Hippocampal formation (tissue), 2 donors: Measurements from ENCODE around the gene PLD4.
"Not testable (repeated sequence)": the region's sequence is repeated elsewhere in the genome, so short reads cannot be mapped to it uniquely, and the experiment has no call there.

ENCODE experiments used
- DNase-seq, 2 donors: peaks; one replicate each; lab custom pipeline; 2025; lab: John Stamatoyannopoulos, UW

Gene PLD4

DNA sequence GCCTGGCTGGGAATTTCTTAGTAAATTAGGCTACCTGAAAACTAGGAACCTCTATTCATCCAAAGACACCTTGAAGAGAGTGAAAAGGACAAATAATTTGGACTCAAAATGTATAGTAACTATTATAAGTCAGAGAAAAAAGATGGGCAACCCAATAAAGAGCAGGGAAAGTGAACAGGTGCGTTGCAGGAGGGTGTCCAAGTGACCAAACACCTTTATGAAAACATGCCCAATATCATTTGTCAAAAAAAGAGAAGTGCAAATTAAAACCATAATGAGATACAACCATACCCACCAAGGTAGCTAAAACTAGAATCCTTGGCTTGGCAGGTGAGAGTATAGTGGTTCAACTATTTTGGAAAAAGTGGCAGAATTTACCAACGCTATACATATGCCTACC, 24.9 kb upstream of the PLD4 start:
- no peak for DNase-seq

DNA sequence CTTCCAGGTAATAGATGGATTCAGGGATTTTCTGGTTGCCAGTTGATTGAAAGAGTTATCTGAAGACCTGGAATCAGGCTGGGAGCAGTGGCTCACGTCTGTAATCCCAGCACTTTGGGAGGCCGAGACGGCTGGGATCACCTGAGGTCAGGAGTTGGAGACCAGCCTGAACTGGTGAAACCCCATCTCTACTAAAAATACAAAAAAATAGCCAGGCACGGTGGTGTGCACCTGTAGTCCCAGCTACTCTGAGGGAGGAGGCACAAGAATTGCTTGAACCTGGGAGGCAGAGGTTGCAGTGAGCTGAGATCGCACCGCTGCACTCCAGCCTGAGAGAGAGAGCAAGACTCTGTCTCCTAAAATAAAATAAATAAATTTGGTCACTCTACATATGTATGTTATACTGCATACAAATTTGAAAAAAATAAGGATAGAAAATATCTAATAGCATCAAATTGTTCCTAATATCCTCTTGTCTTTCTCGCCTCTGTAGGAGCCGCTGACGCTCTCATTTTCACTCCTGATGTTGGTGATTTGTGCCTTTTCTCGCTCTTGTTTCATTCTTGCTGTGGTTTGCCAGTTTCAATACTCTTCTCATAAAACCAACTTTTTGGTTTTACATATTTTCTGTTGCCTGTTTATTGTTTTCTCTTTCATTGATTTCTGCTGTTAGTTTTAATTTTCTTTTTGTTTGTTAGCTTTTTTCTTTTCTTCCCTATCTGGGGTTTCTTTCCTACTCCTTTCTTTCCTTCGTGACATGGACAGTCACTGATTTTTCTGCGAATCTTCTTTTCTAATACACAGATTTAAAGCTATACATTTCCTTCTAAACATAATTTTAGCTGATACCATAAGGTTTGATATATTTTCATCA, 23.8 kb upstream of the PLD4 start:
- DNase-seq, result no peak

DNA sequence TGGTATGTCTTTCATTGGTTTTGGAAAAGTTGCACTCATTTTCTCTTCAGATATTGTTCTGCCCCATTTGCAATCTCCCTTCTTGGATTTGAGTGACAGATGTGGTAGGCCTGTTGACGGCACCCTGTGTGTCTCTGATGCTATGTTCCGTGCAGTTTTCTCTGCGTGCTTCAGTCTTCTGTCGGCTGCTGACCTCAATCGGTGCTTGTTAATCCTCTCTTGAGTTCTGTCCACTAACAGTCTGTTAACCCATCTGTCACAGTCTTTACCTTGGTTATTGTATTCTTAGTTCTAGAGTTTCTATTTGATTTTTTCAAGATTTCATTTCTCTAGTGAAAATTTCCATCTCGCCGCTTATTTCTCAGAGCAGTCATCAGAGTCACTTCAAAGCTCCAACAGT, 20.7 kb upstream of the PLD4 start:
- no peak for DNase-seq

DNA sequence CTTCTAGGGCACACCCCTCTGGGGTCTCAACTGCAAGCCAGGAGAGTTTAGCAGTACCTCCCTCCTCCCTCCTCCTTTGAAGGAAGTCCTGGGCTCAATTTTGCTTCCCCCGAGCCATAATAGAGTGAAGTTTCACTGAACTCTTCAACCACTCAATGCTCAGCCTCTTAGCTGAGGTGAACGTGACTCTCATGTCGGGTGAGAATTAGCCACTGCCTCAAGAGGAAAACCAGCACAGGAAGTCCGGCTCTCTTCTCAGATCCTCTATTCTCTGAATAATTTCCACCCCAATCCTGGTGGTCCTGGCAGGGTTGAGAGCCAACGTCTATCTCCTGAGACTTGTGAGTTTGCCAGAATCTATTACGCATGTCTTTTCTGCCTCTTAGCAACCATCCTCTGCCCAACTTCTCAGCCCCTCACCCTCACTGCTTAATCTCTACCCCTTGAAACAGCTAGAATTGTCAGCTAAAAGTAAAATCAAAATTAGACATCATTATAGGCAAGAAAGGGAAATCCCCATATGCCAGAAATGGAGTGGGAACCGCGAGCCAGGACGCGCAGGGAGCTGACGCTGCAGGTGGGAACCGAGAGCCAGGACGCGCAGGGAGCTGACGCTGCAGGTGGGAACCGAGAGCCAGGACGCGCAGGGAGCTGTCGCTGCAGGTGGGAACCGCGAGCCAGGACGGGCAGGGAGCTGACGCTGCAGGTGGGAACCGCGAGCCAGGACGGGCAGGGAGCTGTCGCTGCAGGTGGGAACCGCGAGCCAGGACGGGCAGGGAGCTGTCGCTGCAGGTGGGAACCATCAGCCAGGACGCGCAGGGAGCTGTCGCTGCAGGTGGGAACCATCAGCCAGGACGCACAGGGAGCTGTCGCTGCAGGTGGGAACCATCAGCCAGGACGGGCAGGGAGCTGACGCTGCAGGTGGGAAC, 19.8 kb upstream of the PLD4 start:
- DNase-seq, result not testable (repeated sequence)

DNA sequence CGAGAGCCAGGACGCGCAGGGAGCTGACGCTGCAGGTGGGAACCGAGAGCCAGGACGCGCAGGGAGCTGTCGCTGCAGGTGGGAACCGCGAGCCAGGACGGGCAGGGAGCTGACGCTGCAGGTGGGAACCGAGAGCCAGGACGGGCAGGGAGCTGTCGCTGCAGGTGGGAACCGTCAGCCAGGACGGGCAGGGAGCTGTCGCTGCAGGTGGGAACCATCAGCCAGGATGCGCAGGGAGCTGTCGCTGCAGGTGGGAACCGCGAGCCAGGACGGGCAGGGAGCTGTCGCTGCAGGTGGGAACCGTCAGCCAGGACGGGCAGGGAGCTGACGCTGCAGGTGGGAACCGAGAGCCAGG, 19.1 kb upstream of the PLD4 start:
- DNase-seq, result not testable (repeated sequence)

DNA sequence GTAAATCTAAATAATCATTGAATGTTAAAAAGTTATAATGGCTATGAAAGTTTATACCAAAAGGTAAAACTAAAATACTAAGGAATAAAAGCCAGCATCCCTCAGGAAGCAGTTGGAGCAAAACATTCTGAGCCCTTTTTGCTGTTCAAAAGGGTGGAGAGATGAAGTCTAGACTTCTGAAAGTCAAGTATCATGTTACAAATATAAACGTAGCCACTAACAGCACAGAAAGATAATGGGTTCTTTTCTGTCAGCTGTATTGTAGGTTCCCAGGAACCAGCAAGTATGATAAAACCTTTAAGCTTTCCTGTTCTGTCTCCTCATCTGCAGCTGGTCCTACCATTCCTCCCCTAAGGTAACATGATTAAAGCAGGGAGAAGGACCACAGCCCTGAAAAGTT, 16.4 kb upstream of the PLD4 start:
- DNase-seq, result no peak

DNA sequence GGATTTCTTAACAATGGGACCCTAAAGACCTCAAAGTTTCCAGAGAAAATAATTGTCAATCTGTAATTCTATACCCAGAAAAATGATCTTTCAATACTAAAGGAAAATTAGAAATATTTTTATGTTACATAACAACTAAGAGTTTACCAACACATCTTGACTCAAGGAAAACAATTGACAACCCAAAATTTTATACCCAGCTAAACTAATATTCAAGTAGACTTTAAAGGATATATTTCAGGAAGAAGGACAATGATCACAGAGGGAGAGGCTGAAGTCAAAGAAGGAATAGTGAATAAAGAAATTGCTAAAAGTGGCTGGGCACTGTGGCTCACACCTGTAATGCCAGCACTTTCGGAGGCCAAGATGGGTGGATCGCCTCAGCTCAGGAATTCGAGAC, 12.6 kb upstream of the PLD4 start:
- no peak for DNase-seq

DNA sequence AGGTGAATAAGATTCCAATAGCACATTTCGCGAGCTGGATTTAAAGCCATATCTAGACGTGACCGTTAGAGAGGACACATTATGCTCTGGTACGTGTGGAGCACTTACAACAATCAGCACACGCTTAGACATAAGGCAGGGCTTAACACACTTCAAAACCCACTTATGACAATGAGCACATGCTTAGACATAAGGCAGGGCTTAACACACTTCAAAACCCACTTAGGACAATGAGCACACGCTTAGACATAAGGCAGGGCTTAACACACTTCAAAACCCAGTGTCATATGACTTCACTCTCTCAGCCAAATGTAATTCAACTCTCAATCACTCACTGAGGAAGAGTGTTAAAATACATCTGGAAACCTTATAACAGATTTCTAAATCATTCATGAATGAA, 11.2 kb upstream of the PLD4 start:
- no peak for DNase-seq

DNA sequence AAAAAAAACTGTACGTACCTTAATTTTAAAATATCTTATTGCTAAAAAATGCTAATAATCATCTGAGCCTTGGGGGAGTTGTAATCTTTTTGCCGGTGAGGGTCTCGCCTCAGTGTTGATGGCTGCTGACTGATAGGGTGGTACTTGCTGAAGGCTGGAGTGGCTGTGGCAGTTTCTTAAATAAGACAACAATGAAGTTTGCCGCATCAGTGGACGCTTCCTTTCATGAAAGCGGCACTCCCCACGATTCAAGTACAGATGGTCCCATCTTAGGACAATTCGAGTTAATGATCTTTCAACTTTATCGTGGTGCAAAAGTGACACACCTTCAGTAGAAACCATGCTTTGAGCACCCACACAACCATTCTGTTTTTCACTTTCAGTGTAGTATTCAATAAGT, 7.6 kb upstream of the PLD4 start:
- DNase-seq, result no peak

DNA sequence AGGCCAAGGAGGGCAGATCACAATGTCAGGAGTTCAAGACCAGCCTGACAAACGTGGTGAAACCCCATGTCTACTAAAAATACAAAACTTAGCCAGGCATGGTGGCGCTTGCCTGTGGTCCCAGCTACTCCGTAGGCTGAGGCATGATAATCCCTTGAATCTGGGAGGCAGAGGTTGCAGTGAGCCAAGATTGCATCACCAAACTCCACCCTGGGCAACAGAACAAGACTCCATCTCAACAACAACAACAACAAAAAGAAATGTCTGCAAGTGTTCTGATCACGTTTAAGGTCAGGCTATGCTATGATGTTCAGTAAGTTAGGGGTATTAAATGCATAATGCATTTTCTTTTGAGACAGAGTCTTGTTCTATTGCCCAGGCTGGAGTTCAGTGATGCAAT, 6.7 kb upstream of the PLD4 start:
- no peak for DNase-seq

DNA sequence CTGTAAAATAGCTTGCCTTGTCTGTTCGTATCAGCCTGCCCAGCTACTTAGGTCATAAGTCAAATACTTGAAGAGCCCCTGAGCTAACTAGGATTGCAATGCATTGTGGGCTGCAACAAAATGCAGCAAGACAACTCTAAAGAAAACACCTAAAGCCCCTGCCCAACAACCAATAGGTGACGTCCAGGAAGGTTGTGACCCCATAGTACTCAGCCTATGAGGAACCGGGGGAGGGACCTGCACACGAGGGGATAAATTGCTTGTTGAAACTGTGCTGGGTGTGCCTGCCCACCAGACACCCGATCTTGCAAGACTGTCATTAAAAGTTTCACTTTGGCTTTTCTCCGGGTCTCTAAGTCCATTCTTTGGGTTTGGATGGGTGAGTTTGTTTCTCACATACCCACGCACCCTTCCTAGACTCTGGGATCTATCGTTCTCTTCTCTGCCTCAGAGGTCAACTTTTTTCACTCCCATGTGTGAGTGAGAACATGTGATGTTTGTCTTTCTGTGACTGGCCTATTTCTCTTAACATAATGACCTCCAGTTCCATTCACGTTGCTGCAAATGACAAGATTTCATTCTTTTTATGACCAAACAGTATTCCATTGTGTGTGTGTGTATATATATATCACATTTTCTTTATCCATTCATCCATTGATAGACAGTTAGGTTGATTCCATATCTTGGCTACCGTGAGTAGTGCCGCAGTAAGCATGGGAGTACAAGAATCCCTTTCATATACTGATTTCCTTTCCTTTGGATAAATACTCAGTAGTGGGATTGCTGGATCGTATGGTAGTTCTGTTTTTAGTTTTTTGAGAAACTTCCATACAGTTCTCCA, 5.3 kb upstream of the PLD4 start:
- not testable (repeated sequence) for DNase-seq

DNA sequence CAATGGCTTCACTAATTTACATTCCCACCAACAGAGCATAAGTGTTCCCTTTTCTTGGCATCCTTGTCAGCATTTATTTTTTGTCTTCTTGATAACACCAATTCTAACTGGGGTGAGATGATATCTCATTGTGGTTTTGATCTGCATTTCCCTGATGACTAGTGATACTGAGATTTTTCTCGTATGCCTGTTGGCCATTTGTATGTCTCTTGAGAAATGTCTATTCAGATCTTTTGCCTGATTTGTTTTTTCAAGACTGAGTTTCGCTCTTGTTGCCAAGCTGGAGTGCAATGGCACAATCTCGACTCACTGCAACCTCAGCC, 4.7 kb upstream of the PLD4 start:
- DNase-seq, result no peak

DNA sequence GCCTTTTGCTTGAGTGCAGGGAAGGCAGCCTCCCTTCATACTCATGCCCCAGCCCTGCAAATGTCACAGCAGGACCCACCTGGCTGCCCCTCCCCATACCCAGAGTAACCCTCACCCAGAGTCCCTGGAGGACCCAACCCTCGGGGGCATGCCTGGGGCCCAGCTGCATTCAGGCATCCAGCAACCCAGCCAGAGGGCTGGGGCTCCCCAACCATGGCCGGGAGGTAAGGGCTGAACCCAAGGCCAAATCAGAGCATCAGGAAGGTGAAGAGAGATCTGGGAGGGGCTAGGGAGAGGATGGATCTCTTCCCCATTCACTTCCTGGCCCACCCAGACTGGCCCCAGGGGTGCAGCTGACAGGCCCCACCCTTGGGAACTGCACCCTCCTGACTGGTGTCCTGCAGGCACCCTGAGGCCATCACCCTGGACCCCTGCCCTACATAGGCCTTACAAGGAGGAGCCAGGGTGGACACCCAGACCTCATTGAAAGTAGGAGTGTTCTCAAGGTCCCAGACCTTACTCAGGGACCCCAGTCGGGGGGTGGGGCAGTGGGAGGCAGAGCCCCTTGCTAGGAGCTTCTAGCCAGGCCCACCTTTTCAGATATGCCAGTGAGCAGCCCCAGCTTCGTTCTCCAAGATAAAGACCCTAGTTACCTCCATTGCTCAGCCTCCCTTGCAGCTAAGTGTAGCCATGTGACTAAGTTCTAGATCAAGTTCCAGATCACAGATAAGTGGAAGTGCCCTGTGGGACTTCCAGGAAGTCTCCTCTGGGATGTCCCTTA, 849 bp upstream of the PLD4 start:
- DNase-seq, result no peak

DNA sequence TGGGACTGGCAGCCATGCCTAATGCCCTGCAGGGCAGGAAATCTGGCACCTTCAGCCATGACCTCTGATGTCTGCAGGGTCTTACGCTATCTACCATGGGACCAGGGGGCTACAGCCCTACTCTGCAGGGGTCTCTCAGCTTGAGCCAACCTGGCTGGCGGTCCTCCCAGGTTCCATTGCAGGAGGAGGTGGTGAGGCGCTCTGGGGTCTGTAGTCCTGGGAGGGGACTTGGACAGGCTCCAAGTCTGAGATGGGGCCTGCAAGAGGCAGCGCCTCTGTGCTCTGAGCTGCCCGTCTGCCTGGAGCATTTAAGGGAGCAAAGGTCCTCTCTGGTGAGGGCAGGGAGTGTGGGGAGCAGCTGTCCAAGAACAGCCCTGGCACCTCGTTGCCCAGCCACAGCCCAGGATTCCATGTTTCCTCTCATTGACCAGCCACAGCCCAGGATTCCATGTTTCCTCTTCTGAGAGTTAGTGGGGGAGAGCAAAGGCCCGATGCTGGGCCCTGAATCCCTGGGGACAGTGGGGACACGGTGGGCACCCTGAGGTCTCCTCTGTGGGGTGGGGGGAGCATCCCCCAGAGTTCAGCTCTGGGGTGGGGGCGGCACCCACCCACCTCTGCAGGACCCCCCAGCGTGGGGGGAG, 655 bp downstream of the PLD4 start:
- no peak for DNase-seq

DNA sequence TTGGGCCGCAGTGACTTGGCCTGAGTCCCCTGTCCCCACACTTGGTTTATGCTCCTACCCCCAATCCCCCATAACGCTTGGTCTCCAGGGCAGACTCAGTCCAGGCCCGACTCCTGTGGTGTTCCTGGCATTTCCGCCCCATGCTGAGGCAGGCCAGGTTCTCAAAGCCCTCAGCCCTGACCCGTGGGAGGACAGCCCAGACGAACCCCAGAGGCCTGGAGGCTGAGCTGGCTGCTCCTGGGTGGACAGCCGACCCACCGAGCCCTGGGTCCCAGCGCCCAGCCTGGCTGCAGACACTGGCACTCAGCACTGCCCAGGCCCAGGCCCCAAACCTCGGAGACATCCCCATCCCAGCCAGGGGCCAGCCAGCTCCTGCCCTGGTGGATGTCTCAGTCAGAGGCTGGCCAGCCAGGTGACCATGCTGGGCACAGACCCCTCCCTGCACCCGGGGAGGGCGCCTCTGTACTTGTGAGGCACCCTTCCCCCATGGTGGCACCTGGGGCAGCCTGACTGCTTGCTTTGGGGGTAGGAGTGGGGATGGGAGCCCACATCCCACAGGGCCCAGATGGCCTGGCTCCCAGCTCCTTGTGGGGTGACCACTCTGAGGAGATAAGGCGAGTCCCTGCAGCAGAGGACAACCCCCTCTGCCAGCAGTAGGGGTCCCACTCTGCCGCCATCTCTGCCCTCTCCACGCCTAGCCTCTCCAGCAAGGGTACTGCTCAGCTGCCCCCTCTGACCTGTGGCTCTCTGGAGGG, 1.4 kb downstream of the PLD4 start:
- DNase-seq, result no peak

DNA sequence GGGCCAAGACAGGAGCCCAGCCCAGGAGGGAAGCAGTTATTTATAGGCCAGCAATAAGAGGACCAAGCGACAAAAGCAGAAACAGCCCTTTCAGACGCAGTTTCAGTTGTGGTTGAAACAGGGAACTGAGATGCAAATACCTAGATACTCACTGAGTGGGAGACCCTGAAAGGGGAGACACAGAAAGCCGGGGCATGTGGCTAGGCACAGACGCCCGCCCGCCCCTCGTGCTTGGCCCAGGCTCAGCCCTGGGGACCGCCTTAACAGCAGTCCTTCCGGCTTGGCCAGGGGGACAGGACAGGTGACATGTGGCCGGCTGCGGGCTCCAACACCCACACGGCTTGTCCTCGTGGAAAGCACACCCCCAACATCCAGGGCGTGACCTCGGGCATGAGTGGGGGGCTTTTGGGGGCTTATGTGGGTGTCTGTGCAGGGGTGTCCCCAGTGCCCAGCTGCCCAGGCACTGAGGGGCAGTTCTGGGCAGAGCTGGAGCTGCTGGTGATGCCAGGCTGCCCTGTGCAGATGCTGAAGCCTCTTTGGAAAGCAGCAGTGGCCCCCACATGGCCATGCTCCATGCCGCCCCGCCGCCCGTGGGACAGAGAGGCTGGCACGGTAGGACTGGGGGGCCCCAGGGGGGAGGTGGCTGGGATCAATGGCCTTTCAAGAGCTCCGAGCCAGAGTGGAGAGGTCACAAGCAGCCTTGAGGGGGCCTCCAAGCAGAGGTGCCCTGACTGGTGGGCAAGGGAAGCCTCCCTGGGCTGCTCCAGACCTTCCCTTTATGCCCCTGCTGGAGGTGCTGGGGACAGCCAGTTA, 2.1 kb downstream of the PLD4 start:
- DNase-seq, result no peak

DNA sequence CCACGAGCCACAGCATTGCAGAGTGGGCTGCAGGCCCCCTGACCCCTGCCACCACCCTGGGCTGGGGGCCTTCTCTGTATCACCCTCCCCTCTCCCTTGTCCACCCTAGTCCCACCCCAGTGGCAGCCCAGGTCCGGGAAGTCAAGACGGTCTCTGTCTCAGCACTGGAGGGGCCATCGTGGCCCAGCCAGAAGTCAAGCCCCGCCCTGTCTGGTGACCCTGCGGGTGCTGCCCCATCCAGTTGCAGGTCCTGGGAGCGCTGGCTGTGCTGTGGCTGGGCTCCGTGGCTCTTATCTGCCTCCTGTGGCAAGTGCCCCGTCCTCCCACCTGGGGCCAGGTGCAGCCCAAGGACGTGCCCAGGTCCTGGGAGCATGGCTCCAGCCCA, 2.7 kb downstream of the PLD4 start:
- DNase-seq, result no peak

DNA sequence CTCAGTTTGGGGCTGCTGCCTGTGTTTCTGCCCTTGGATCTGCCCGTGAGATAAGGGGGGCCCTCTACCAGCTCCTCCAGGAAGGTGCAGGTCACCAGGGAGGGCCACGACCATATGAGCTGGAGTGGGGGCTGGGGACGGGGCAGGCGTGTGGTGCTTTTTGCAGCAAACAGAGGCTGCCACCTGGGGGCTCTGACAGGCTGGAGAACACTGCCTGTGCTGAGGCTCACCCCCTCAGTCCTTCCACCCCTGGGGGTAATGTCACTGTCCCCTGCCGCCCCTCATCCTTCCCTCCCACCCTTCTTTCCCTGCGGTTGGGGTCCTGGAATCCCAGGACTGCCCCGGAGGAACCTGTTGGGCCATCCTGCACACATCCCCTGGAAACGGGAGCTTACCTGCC, 3.2 kb downstream of the PLD4 start:
- DNase-seq, result no peak

DNA sequence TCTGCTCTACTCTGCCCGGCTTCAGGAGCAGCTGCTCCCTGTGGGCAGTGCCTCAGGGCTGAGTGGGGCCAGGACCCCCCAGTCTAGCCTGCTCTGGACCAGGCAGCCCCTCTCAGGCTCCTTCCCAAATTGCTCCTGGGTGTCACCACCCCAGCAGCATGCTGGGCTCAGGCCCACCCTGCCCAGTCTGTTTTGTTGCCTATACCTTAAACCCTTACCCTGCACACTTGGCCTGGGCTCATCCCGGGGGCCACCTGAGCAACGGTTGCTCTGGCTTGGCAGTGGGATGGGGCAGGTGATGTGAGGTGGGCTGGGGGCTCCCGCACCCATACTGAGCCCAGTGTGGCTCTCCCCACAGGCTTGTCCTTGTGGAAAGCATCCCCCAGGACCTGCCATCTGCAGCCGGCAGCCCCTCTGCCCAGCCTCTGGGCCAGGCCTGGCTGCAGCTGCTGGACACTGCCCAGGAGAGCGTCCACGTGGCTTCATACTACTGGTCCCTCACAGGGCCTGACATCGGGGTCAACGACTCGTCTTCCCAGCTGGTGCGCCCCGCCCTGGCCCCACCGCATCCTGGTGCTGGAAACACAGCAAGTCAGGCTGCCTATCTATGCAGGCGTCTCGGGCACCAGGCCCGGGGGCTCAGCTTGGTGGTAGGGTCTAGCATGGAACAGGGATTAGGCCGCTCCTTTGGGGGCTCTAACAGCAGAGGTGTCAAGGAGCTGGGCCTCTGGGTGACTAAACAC, 3.9 kb downstream of the PLD4 start:
- no peak for DNase-seq
